Measurements from ENCODE around the gene FAH.
A peak's percentile ranks its signal among the peaks of the same experiment; 100 is the strongest.

DNA sequence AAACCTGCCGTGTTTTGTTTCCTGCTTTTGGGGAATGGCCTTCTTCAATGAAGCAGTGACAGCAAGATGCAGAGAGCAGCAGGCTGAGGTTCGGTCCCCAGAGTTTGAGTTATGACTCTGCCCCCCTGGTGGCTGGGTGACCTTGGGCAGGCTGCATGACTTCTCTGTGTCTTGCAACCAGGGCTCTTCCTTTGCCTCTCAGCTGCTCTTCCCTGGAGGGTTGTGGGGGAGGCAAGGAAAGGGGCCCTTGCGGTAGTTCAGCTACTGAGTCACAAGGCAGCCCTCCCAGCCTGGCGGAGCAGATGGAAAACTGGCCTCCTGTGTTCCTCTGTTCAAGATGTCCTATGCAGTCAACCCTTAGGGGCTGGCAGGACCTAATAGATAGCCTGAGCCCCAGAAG is 82.1 kb downstream of the FAH start:
- TF ChIP-seq, protein P1, sequence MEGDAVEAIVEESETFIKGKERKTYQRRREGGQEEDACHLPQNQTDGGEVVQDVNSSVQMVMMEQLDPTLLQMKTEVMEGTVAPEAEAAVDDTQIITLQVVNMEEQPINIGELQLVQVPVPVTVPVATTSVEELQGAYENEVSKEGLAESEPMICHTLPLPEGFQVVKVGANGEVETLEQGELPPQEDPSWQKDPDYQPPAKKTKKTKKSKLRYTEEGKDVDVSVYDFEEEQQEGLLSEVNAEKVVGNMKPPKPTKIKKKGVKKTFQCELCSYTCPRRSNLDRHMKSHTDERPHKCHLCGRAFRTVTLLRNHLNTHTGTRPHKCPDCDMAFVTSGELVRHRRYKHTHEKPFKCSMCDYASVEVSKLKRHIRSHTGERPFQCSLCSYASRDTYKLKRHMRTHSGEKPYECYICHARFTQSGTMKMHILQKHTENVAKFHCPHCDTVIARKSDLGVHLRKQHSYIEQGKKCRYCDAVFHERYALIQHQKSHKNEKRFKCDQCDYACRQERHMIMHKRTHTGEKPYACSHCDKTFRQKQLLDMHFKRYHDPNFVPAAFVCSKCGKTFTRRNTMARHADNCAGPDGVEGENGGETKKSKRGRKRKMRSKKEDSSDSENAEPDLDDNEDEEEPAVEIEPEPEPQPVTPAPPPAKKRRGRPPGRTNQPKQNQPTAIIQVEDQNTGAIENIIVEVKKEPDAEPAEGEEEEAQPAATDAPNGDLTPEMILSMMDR (conservative IDR thresholded peaks at IDR 0.05; ENCODE audit: low read length), result peak; percentile 58
- TF ChIP-seq EZH2phosphoT487 (IDR thresholded peaks at IDR 0.05; ENCODE audit: borderline replicate concordance), result no peak
